H1 (cell line): ENCODE results near the gene ABCD1. TPM values are rescaled to one million over a fixed set of nuclear protein-coding genes. Genes with fewer than 3 reads are reported as not detected.

Experiments
- CTCF ChIA-PET: fragments of 300-600 bp; sonication (Branson Sonifier 250); formaldehyde crosslinking; loops from one replicate; lab custom pipeline; 2021; ENCODE audit not compliant: partially characterized antibody; lab: Charles Lee
- POLR2A ChIA-PET: fragments of 300-600 bp; sonication (Branson Sonifier 250); formaldehyde crosslinking; loops from one replicate; lab custom pipeline; 2021; ENCODE audit warnings: inconsistent platforms; ENCODE audit not compliant: partially characterized antibody; lab: Charles Lee
- DNase-seq, 2 experiments: peaks; one replicate each; pipeline versions ENCODE4 v3.0.0 to v3.0.0-alpha.2; 2010 to 2022; ENCODE audit warnings: low spot score in 2 of 2, low read depth in 1 of 2, mixed read lengths in 1 of 2
- FAIRE-seq: peaks from 2 replicates; lab custom pipeline; 2011; peaks lifted over from hg19 to GRCh38; lab: Jason Lieb, UNC
- H2AFZ ChIP-seq: 2 replicates; pipeline ENCODE4 v1.8.1; 2012; ENCODE audit warnings: low read length, inconsistent platforms
- H2AK5ac ChIP-seq: 2 replicates; pipeline ENCODE4 v1.6.1; 2013; ENCODE audit warnings: low read depth, low read length
- H2BK120ac ChIP-seq: replicated peaks from 2 replicates; pipeline ENCODE3; 2013; ENCODE audit warnings: low read depth, low read length, inconsistent platforms
- H2BK12ac ChIP-seq: 2 replicates; pipeline ENCODE4 v1.6.1; 2013; ENCODE audit warnings: low read depth, low read length
- H2BK15ac ChIP-seq: 2 replicates; pipeline ENCODE4 v1.6.1; 2013; ENCODE audit warnings: low read length
- H2BK20ac ChIP-seq: 2 replicates; pipeline ENCODE4 v1.6.1; 2013; ENCODE audit warnings: low read length
- H2BK5ac ChIP-seq: 2 replicates; pipeline ENCODE4 v1.6.1; 2013; ENCODE audit warnings: low read depth, low read length
- H3K14ac ChIP-seq: 2 replicates; pipeline ENCODE4 v1.6.1; 2013; ENCODE audit warnings: inconsistent platforms; ENCODE audit not compliant: insufficient read length
- H3K18ac ChIP-seq: 2 replicates; pipeline ENCODE4 v1.6.1; 2013; ENCODE audit warnings: low read length; ENCODE audit errors: extremely low read depth
- H3K23ac ChIP-seq: 2 replicates; pipeline ENCODE4 v1.6.1; 2013; ENCODE audit warnings: inconsistent platforms; ENCODE audit not compliant: insufficient read length
- H3K23me2 ChIP-seq: 2 replicates; pipeline ENCODE4 v1.6.1; 2013; ENCODE audit warnings: low read depth, low read length
- H3K27ac ChIP-seq: 2 replicates; pipeline ENCODE4 v1.6.1; 2011; ENCODE audit warnings: low read depth, low read length, inconsistent platforms
- H3K27me3 ChIP-seq, 4 experiments: replicated peaks in 1 of 4; 1 replicate in 1 of 4; 2 replicates in 3 of 4; pipeline versions ENCODE4 v1.6.1 to v1.8.1; 2011 to 2013; ENCODE audit warnings: low read length in 3 of 4, mild to moderate bottlenecking in 3 of 4, inconsistent platforms in 2 of 4, mixed read lengths in 2 of 4, moderate library complexity in 1 of 4; ENCODE audit not compliant: control insufficient read depth in 3 of 4, insufficient read depth in 3 of 4; ENCODE audit errors: extremely low read depth in 1 of 4
- H3K36me3 ChIP-seq, 4 experiments: 2 replicates each; pipeline versions ENCODE4 v1.6.1 to v1.8.1; 2011 to 2013; ENCODE audit warnings: mild to moderate bottlenecking in 4 of 4, low read length in 3 of 4, moderate library complexity in 2 of 4, control low read depth in 1 of 4, inconsistent platforms in 1 of 4; ENCODE audit not compliant: insufficient read depth in 4 of 4, control insufficient read depth in 2 of 4
- H3K4ac ChIP-seq: replicated peaks from 2 replicates; pipeline ENCODE3; 2013; ENCODE audit warnings: low read length, low read depth, mixed read lengths, inconsistent platforms; ENCODE audit not compliant: insufficient read length
- H3K4me1 ChIP-seq, 4 experiments: replicated peaks in 1 of 4; 1 replicate in 1 of 4; 2 replicates in 3 of 4; pipeline versions ENCODE4 v1.6.1 to v1.8.1; 2011 to 2013; ENCODE audit warnings: low read length in 3 of 4, inconsistent platforms in 2 of 4, mixed read lengths in 1 of 4; ENCODE audit not compliant: insufficient read depth in 4 of 4, control insufficient read depth in 3 of 4
- H3K4me2 ChIP-seq, 2 experiments: 2 replicates each; pipeline versions ENCODE4 v1.6.1 to v1.8.1; 2011 to 2013; ENCODE audit warnings: low read depth in 2 of 2, low read length in 2 of 2, control low read depth in 1 of 2, inconsistent platforms in 1 of 2, mild to moderate bottlenecking in 1 of 2; ENCODE audit not compliant: insufficient read depth in 1 of 2
- H3K4me3 ChIP-seq, 4 experiments: fragments of 200-600, 300-600 bp in 1 of 4; sonication (generic), shearing (Covaris generic), sonication (Bioruptor Twin) in 1 of 4; 2 replicates each; pipeline versions ENCODE4 v1.5.1 to v1.8.1; 2011 to 2016; ENCODE audit warnings: low read length in 4 of 4, low read depth in 3 of 4, control low read depth in 2 of 4, inconsistent platforms in 2 of 4, mild to moderate bottlenecking in 2 of 4, mixed read lengths in 1 of 4, moderate library complexity in 1 of 4; ENCODE audit not compliant: insufficient read depth in 2 of 4; ENCODE audit errors: extremely low read depth in 1 of 4
- H3K56ac ChIP-seq: replicated peaks from 2 replicates; pipeline ENCODE3; 2013; ENCODE audit warnings: low read depth, mild to moderate bottlenecking, mixed read lengths, low read length, inconsistent platforms; ENCODE audit not compliant: insufficient read length
- H3K79me1 ChIP-seq: 2 replicates; pipeline ENCODE4 v1.6.1; 2013; ENCODE audit warnings: low read depth, low read length, control low read depth
- H3K79me2 ChIP-seq, 2 experiments: 2 replicates each; pipeline versions ENCODE4 v1.6.1 to v1.8.1; 2012 to 2013; ENCODE audit warnings: low read length in 2 of 2, mild to moderate bottlenecking in 2 of 2, inconsistent platforms in 1 of 2; ENCODE audit not compliant: insufficient read depth in 2 of 2, control insufficient read depth in 1 of 2
- H3K9ac ChIP-seq, 4 experiments: replicated peaks in 1 of 4; 1 replicate in 1 of 4; 2 replicates in 3 of 4; pipeline versions ENCODE4 v1.6.1 to v1.8.1; 2011 to 2013; ENCODE audit warnings: low read depth in 3 of 4, low read length in 3 of 4, control low read depth in 2 of 4, mild to moderate bottlenecking in 2 of 4, moderate library complexity in 2 of 4, inconsistent platforms in 1 of 4; ENCODE audit errors: extremely low read depth in 1 of 4
- H3K9me3 ChIP-seq, 2 experiments: 2 replicates each; pipeline versions ENCODE4 v1.6.1 to v1.8.1; 2012 to 2013; ENCODE audit warnings: mild to moderate bottlenecking in 2 of 2, moderate library complexity in 2 of 2, control low read depth in 1 of 2, inconsistent platforms in 1 of 2, low read depth in 1 of 2, low read length in 1 of 2, mixed read lengths in 1 of 2; ENCODE audit not compliant: insufficient read depth in 2 of 2
- H4K20me1 ChIP-seq, 2 experiments: replicated peaks in 1 of 2; 2 replicates each; pipeline versions ENCODE3 to v1.8.1; 2011 to 2013; ENCODE audit warnings: inconsistent platforms in 2 of 2, low read length in 2 of 2, mild to moderate bottlenecking in 1 of 2; ENCODE audit not compliant: insufficient read depth in 2 of 2, control insufficient read depth in 1 of 2
- H4K5ac ChIP-seq: 2 replicates; pipeline ENCODE4 v1.6.1; 2013; ENCODE audit warnings: low read length, low read depth, mixed read lengths, inconsistent platforms; ENCODE audit not compliant: insufficient read length
- H4K8ac ChIP-seq: 2 replicates; pipeline ENCODE4 v1.8.0; 2013; ENCODE audit warnings: mild to moderate bottlenecking, moderate library complexity, low read length, inconsistent platforms; ENCODE audit not compliant: insufficient read depth; ENCODE audit errors: extremely low read depth
- H4K91ac ChIP-seq: replicated peaks from 2 replicates; pipeline ENCODE3; 2013; ENCODE audit warnings: low read length, mixed read lengths, inconsistent platforms; ENCODE audit not compliant: insufficient read length
- TBP ChIP-seq: IDR thresholded peaks from 2 replicates; pipeline ENCODE4 v1.6.1; 2011; ENCODE audit warnings: low read depth, low read length, improper control_type of control experiment
- TCF12 ChIP-seq: IDR thresholded peaks from 2 replicates; pipeline ENCODE4 v1.6.1; 2011; ENCODE audit warnings: low read depth, mild to moderate bottlenecking, low read length
- WGBS, 2 experiments: shearing (Covaris generic) in 1 of 2; methylation state at CpG; one replicate each; pipeline versions ENCODE4 v1.1.6 to v1.1.7; 2013 to 2015; ENCODE audit warnings: low lambda C conversion rate in 2 of 2, mixed read lengths in 2 of 2, inconsistent platforms in 1 of 2, low coverage in 1 of 2, missing lambda C conversion rate in 1 of 2; ENCODE audit not compliant: insufficient replicate concordance in 2 of 2, insufficient coverage in 1 of 2, insufficient read length in 1 of 2; ENCODE audit errors: extremely low coverage in 1 of 2, missing lambda C conversion rate in 1 of 2; 5-methylcytosine and 5-hydroxymethylcytosine counted together
- polyA plus RNA-seq, 7 experiments: library from polyadenylated mRNA; depleted of rRNA in 3 of 7; stranded (reverse) in 5 of 7; unstranded in 2 of 7; fragments of >200 nt in 5 of 7; fragments of 200-250 nt in 2 of 7; gene quantifications; 1 replicate in 5 of 7; 2 replicates in 1 of 7; 4 replicates in 1 of 7; pipeline versions ENCODE4 v1.2.1 to v1.2.3, GENCODE V29; 2011 to 2013; ENCODE audit warnings: missing spikeins in 2 of 7, mixed read lengths in 2 of 7
- total RNA-seq: library from RNA; stranded (reverse); fragmentation: NEBNext Ultra II Directional; extraction: Animal tissue kit (Norgen Biotek cat#: 25700); gene quantifications from 2 replicates; pipeline ENCODE4 v1.2.1, GENCODE V29; 2021
- TF ChIP-seq, protein P1 (sequence below): IDR thresholded peaks from 2 replicates; pipeline ENCODE4 v1.6.1; 2011; ENCODE audit warnings: low read depth, mild to moderate bottlenecking, low read length; ENCODE audit not compliant: insufficient read depth

Gene ABCD1
- total and polyA plus RNA-seq, 2 of the 8 experiments (the other 6 are each of a cell fraction or from before 2014, with no cell fraction given), result 3.1 to 6.6 TPM

- no peak overlapping the region for H3K23ac ChIP-seq
- H4K20me1 ChIP-seq, result no peaks in the 10 kb centered on the region
- H4K91ac ChIP-seq, result no peak overlapping the region
- H3K36me3 ChIP-seq, result peaks cover 0 to 23% (median 4%) of the 10 kb centered on the region in 4 experiments; a peak in 6 of 8 replicates
- no peak overlapping the region for H3K4me3 ChIP-seq
- no peak overlapping the region for H3K14ac ChIP-seq
- no CpG with 5 or more reads among the region's 12 CpGs for WGBS, 2 experiments
- H2BK15ac ChIP-seq, result no peak overlapping the region
- no peak overlapping the region for H3K4me2 ChIP-seq
- H3K4ac ChIP-seq, result no peak overlapping the region
- no peaks in the 10 kb centered on the region for H3K27me3 ChIP-seq
- H2BK20ac ChIP-seq, result no peak overlapping the region
- H3K18ac ChIP-seq, result no peak overlapping the region
- H2BK120ac ChIP-seq, result no peak overlapping the region
- no peaks in the 10 kb centered on the region; a peak in 1 of 7 replicates for H3K4me1 ChIP-seq
- H3K79me2 ChIP-seq, result no peaks in the 10 kb centered on the region
- H4K8ac ChIP-seq, result no peak overlapping the region
- no peaks in the 10 kb centered on the region for H3K79me1 ChIP-seq
- H2AK5ac ChIP-seq, result no peak overlapping the region
- no peak overlapping the region for H3K27ac ChIP-seq
- no peak overlapping the region for H3K9ac ChIP-seq
- TF ChIP-seq TBP (no peak), TCF12 (no peak)
- TF ChIP-seq, protein P1, sequence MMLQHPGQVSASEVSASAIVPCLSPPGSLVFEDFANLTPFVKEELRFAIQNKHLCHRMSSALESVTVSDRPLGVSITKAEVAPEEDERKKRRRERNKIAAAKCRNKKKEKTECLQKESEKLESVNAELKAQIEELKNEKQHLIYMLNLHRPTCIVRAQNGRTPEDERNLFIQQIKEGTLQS, result no peak
- no peak overlapping the region for H2BK12ac ChIP-seq
- no peak overlapping the region for H3K56ac ChIP-seq
- DNase-seq, result no peak
- no peak for FAIRE-seq
- H3K23me2 ChIP-seq, result no peaks in the 10 kb centered on the region
- POLR2A ChIA-PET, result no interaction called here
- H4K5ac ChIP-seq, result no peak overlapping the region
- H2AFZ ChIP-seq, result no peak overlapping the region
- H2BK5ac ChIP-seq, result no peak overlapping the region
- H3K9me3 ChIP-seq, result no peaks in the 10 kb centered on the region
- CTCF ChIA-PET, result interaction anchor here (3.9 kb wide), 1 partner anchor 17 kb away, joined by 10 read pairs; no protein-coding TSS in a partner anchor
Measured at GRCh38 chrX:153701706-153702105, 22.9 kb upstream of the ABCD1 start.
